Tibial nerve (tissue), 4 donors: ENCODE data around the gene DLGAP1. TPM values are rescaled to one million over a fixed set of nuclear protein-coding genes. Genes with fewer than 3 reads are reported as not detected.
A peak's percentile ranks its signal among the peaks of the same experiment; 100 is the strongest.

Experiments used
- DNase-seq, 2 donors: peaks; one replicate each; pipeline ENCODE4 v3.0.0-alpha.2; 2019; ENCODE audit warnings: low spot score in 2 of 2
- H3K27ac ChIP-seq, 4 donors: fragments of 200-600 bp; sonication (generic) in 3 of 4; one replicate each; pipeline ENCODE4 v1.5.1; 2017 to 2019; ENCODE audit warnings: mild to moderate bottlenecking in 1 of 4
- H3K27me3 ChIP-seq, 2 donors: fragments of 200-600 bp; sonication (generic) in 1 of 2; one replicate each; pipeline versions ENCODE4 v1.5.1 to v1.6.0; 2017 to 2019
- H3K36me3 ChIP-seq, 3 donors: fragments of 200-600 bp; sonication (generic); one replicate each; pipeline ENCODE4 v1.5.1; 2018 to 2019
- H3K4me1 ChIP-seq, 4 donors: fragments of 200-600 bp; sonication (generic) in 3 of 4; one replicate each; pipeline ENCODE4 v1.5.1; 2017 to 2019
- H3K4me3 ChIP-seq, 4 donors: fragments of 200-600 bp; sonication (generic) in 3 of 4; one replicate each; pipeline ENCODE4 v1.5.1; 2017 to 2019; ENCODE audit warnings: mild to moderate bottlenecking in 1 of 4, moderate library complexity in 1 of 4
- H3K9me3 ChIP-seq, 4 donors: fragments of 200-600 bp; sonication (generic) in 3 of 4; one replicate each; pipeline ENCODE4 v1.5.1; 2017 to 2019
- CTCF ChIP-seq, 5 experiments: fragments of 200-600 bp in 3 of 5; fragments of 450-650 bp in 2 of 5; sonication (generic) in 3 of 5; IDR thresholded peaks; one replicate each; pipeline ENCODE4 v1.5.1; 2016 to 2019; ENCODE audit warnings: antibody characterized with exemption in 5 of 5, mild to moderate bottlenecking in 3 of 5, moderate library complexity in 2 of 5
- EP300 ChIP-seq, 2 donors: sonication (generic); formaldehyde crosslinking; IDR thresholded peaks; one replicate each; pipeline ENCODE4 v1.6.1; 2017; ENCODE audit warnings: antibody characterized with exemption in 2 of 2, mild to moderate bottlenecking in 1 of 2
- POLR2A ChIP-seq, 2 donors: fragments of 450-650 bp; IDR thresholded peaks; one replicate each; pipeline ENCODE4 v1.6.1; 2017; ENCODE audit warnings: antibody characterized with exemption in 2 of 2, mild to moderate bottlenecking in 2 of 2, moderate library complexity in 2 of 2
- WGBS, 2 donors: methylation state at CpG; one replicate each; pipeline ENCODE4 v1.1.5; 2018; 5-methylcytosine and 5-hydroxymethylcytosine counted together
- total RNA-seq, 4 donors: library from RNA; depleted of rRNA; stranded (reverse); fragments of >200 nt; gene quantifications; one replicate each; pipeline ENCODE4 v1.1.0, GENCODE V29; 2016

The DLGAP1 gene
- total RNA-seq, 4 donors from 2014 or later, result 1.5 to 18.3 (median 2.5) TPM

GRCh38 chr18:3485153-3486149, 969.7 kb downstream of the DLGAP1 start:
- 82 to 85% methylated on average over 9 of the region's 9 CpGs for WGBS, 2 donors
- DNase-seq, result no peak
- Histone ChIP-seq H3K4me1 (no peaks in the 10 kb centered on the region), H3K27ac (no peak overlapping the region), H3K27me3 (no peaks in the 10 kb centered on the region), H3K36me3 (no peaks in the 10 kb centered on the region), H3K4me3 (no peak overlapping the region), H3K9me3 (no peaks in the 10 kb centered on the region)
- TF ChIP-seq POLR2A (IDR thresholded peaks at IDR 0.05), result no peak
- no peak for TF ChIP-seq EP300 (IDR thresholded peaks at IDR 0.05)
- no peak for TF ChIP-seq CTCF (IDR thresholded peaks at IDR 0.05)

- H3K27ac ChIP-seq, result no peak overlapping the region
- H3K36me3 ChIP-seq, result no peaks in the 10 kb centered on the region
- no peaks in the 10 kb centered on the region for H3K9me3 ChIP-seq
- H3K4me3 ChIP-seq, result no peak overlapping the region
- no peak for TF ChIP-seq CTCF (IDR thresholded peaks at IDR 0.05)
- TF ChIP-seq POLR2A (IDR thresholded peaks at IDR 0.05), result no peak
- TF ChIP-seq EP300 (IDR thresholded peaks at IDR 0.05), result no peak
- WGBS, 2 donors, result 84 to 88% methylated on average over 3 of the region's 3 CpGs
- no peak for DNase-seq
- no peaks in the 10 kb centered on the region for H3K27me3 ChIP-seq
- H3K4me1 ChIP-seq, result no peaks in the 10 kb centered on the region
Measured at GRCh38 chr18:3482258-3482657, 972.8 kb downstream of the DLGAP1 start.

- Histone ChIP-seq H3K27me3 (no peaks in the 10 kb centered on the region), H3K4me3 (no peak overlapping the region), H3K27ac (no peak overlapping the region), H3K4me1 (no peaks in the 10 kb centered on the region), H3K36me3 (no peaks in the 10 kb centered on the region), H3K9me3 (no peaks in the 10 kb centered on the region)
- no peak for TF ChIP-seq EP300 (IDR thresholded peaks at IDR 0.05)
- no peak for TF ChIP-seq POLR2A (IDR thresholded peaks at IDR 0.05)
- peak in 2 of 5 experiments; percentile 31 to 50 for TF ChIP-seq CTCF (IDR thresholded peaks at IDR 0.05)
- 47 to 49% methylated on average over 5 of the region's 5 CpGs for WGBS, 2 donors
- DNase-seq, result no peak
Measured at GRCh38 chr18:3481696-3482210, 973.4 kb downstream of the DLGAP1 start.

- H3K36me3 ChIP-seq, result no peaks in the 10 kb centered on the region
- TF ChIP-seq POLR2A (IDR thresholded peaks at IDR 0.05) (no peak), EP300 (IDR thresholded peaks at IDR 0.05) (no peak)
- no peaks in the 10 kb centered on the region for H3K4me1 ChIP-seq
- DNase-seq, result no peak
- H3K27ac ChIP-seq, result no peak overlapping the region
- 90 to 91% methylated on average over 5 of the region's 5 CpGs for WGBS, 2 donors
- H3K27me3 ChIP-seq, result no peaks in the 10 kb centered on the region
- H3K4me3 ChIP-seq, result no peak overlapping the region
- H3K9me3 ChIP-seq, result no peaks in the 10 kb centered on the region
Measured at GRCh38 chr18:3480827-3481573, 974.1 kb downstream of the DLGAP1 start.

- H3K36me3 ChIP-seq, result no peaks in the 10 kb centered on the region
- no peaks in the 10 kb centered on the region for H3K27me3 ChIP-seq
- 66 to 74% methylated on average over 5 of the region's 5 CpGs for WGBS, 2 donors
- H3K9me3 ChIP-seq, result no peaks in the 10 kb centered on the region
- H3K4me1 ChIP-seq, result no peaks in the 10 kb centered on the region
- TF ChIP-seq POLR2A (IDR thresholded peaks at IDR 0.05) (no peak), EP300 (IDR thresholded peaks at IDR 0.05) (no peak), CTCF (IDR thresholded peaks at IDR 0.05) (no peak)
- DNase-seq, result no peak
- H3K4me3 ChIP-seq, result no peak overlapping the region
- no peak overlapping the region for H3K27ac ChIP-seq
Measured at GRCh38 chr18:3479978-3480509, 975.1 kb downstream of the DLGAP1 start.
